HUES6 (cell line): Measurements from ENCODE around the gene FBLN1.
A peak's percentile ranks its signal among the peaks of the same experiment; 100 is the strongest.

Experiments used
- H3K27ac ChIP-seq: 2 replicates; pipeline ENCODE4 v1.7.0; 2013; ENCODE audit warnings: low read depth, mild to moderate bottlenecking, low read length, inconsistent platforms
- H3K27me3 ChIP-seq: 2 replicates; pipeline ENCODE4 v1.6.1; 2013; ENCODE audit warnings: low read length; ENCODE audit not compliant: control insufficient read depth, insufficient read depth
- H3K36me3 ChIP-seq: 2 replicates; pipeline ENCODE4 v1.6.1; 2013; ENCODE audit warnings: low read length; ENCODE audit not compliant: control insufficient read depth, insufficient read depth
- H3K4me1 ChIP-seq: 2 replicates; pipeline ENCODE4 v1.6.1; 2013; ENCODE audit warnings: low read length; ENCODE audit not compliant: control insufficient read depth, insufficient read depth
- H3K4me3 ChIP-seq: 2 replicates; pipeline ENCODE4 v1.5.1; 2013; ENCODE audit warnings: low read depth, low read length
- H3K9ac ChIP-seq: one replicate; pipeline ENCODE4 v1.6.1; 2013; ENCODE audit warnings: mild to moderate bottlenecking, low read length
- H3K9me3 ChIP-seq: 2 replicates; pipeline ENCODE4 v1.6.1; 2013; ENCODE audit warnings: low read depth, low read length; ENCODE audit not compliant: control insufficient read depth, insufficient read depth

Gene FBLN1

DNA sequence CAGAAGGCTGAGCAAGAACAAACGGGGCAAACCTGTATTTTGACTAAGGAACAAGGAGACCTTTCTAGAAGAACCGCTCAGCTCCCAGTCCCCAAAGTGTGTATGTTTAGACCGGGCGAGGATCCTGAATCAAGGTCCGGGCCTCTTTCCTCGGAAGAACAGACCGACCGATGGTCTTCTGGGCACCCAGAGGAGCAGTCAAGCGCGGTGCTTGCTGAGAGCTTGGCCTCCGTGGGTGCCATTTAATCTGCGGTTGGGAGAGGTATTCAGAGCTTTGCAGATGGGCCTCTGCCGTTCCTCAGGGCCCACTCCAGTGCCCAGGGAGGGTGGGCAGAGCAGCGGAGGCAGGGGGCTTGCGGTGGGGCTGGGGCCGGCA is 142.5 kb downstream of the FBLN1 start:
- Histone ChIP-seq H3K4me1 (peaks cover 14% of the 10 kb centered on the region), H3K9me3 (no peaks in the 10 kb centered on the region), H3K27ac (no peak overlapping the region), H3K9ac (no peak overlapping the region), H3K36me3 (no peaks in the 10 kb centered on the region), H3K27me3 (peaks cover 27% of the 10 kb centered on the region), H3K4me3 (peak overlapping the region; percentile 52)

DNA sequence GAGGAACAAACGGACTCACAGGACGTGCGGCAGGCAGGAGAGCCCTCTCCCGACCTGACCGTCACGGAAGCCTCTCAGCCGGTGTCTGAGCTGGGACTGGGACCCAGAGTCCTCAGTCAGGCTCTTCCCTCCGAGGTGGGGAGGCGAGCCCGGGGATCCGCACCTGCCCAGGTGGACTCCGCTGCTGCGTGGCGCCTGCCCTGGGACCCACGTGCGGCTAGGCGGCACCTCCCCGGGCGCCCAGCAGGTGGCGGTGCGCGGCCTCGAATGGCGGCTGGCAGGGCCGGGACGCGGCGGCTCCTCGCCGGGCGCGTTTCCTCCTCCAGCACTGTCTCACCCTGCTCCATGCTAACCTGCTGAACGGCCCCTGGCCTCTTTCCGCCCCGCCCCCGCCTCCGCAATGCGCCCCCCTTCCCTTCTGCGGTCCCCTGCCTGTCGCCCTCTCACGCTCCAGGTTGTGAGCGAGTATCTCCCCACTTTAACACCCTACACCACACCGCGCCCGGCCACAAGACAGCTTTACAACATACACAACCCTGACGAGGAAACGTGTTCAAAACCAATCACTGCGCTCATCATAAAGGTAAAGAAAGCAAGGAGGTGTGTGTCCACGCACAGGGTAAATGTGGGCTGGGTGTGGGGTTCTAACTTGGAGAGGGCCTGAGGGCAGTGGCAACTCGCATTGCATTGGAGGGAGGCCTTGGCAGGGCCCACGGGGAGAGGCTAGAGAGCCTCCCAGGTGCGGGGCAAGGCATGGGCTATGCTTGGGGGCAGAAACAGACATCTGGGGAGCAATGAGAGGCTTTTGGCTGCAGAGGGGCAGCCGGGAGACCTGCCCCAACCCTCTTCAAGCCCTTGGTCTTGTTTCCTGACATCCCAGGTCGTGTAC is 143.1 kb downstream of the FBLN1 start:
- Histone ChIP-seq H3K9ac (no peak overlapping the region), H3K4me3 (peak overlapping the region; percentile 52), H3K36me3 (no peaks in the 10 kb centered on the region), H3K9me3 (no peaks in the 10 kb centered on the region), H3K27me3 (peaks cover 23% of the 10 kb centered on the region), H3K4me1 (peaks cover 8% of the 10 kb centered on the region), H3K27ac (no peak overlapping the region)

DNA sequence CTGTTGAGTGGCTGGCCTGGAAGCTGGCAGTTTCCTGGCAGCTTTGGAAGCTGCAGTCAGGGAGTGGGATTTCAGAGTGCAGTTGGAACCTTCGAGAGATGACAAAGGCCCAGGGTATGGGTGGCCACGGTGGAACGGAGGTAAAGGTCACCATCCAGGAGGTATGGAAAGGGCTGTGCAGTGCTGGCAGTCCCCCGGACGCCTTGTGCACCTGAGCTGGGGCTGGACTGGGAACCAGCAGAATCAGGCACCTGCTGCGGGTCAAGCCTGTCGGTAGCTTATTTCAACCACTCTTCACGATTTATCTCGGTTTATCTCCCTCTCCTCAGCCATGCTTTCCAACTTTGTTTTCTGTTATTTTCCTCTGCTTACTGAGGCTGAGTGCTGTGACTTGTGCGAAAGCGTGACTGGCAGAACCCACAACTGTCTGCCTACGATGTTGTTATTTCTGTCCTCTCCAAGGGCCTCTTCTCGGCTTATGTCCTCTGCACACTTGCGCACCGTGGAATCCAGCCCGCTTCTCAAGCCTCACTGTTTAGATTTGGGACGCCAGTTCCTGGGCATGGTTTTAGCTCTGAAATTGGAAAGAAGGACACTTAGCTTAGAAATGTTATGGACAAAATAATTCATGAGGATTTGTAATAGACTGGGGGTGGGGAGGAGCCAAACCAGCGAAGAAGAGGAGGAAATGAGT is 145.0 kb downstream of the FBLN1 start:
- peaks cover 21% of the 10 kb centered on the region for H3K27me3 ChIP-seq
- H3K4me3 ChIP-seq: no peak overlapping the region
- no peaks in the 10 kb centered on the region for H3K36me3 ChIP-seq
- peaks cover 8% of the 10 kb centered on the region for H3K4me1 ChIP-seq
- H3K9ac ChIP-seq: no peak overlapping the region
- H3K9me3 ChIP-seq: no peaks in the 10 kb centered on the region
- no peak overlapping the region for H3K27ac ChIP-seq

DNA sequence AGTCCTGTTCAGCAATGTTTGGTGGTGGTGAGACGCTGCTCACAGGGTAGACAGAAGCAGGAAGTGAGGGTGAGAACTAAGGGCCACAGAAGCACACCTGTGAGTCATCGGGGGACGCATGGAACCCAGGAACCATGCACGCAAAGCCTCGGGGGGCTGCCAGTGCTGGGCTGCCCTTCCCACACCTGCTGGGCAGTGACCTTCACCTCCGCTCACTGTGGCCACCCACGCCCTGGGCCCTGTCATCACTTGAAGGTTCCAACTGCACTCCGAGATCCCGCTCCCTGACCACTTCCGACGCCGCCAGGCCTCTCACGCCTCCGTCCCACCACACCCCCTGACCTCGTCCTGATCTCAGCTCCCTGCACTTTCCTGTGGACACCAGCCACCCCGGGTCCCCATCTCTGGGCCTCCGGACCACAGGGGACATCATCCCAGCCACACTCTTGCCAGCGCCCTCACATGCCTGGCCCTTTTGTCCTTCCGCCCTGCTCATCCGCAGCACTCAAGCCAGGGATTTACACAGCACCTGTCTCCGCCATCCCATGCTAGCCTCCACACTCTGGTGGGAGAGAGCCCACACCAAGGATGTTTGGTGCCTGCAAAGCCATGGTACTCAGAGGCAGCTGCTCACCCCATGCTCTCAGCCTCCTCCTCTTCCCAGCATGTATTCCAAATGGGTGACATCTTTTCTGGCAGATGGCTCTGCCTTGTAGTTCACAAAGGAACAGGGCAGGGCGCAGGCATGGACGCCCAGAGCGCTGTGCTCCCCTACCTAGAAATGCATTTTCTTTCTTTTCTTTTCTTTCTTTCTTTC is 145.8 kb downstream of the FBLN1 start:
- peaks cover 21% of the 10 kb centered on the region for H3K27me3 ChIP-seq
- no peak overlapping the region for H3K4me3 ChIP-seq
- H3K9ac ChIP-seq: no peak overlapping the region
- no peaks in the 10 kb centered on the region for H3K36me3 ChIP-seq
- H3K4me1 ChIP-seq: peaks cover 8% of the 10 kb centered on the region
- H3K9me3 ChIP-seq: no peaks in the 10 kb centered on the region
- no peak overlapping the region for H3K27ac ChIP-seq

DNA sequence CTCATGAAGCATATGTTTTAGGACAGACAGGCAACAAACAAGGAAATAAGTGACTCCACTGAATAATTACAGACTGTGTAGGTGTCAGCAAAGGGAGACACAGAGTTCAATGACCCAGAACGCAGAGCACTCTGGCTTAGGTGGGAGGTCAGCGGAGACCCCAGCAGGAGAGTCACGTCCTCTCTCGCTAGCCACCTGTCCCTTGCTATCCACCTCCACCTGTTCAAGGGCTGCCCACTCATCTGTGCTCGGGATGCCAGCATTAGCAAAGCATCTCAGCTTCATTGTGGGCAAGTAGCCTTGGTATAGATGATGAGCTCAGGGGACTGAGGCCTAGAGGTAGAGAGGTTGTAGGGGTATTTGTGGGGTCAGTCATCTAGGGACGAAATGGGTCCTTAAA is 147.1 kb downstream of the FBLN1 start:
- no peak overlapping the region for H3K9ac ChIP-seq
- peaks cover 18% of the 10 kb centered on the region for H3K27me3 ChIP-seq
- H3K27ac ChIP-seq: no peak overlapping the region

DNA sequence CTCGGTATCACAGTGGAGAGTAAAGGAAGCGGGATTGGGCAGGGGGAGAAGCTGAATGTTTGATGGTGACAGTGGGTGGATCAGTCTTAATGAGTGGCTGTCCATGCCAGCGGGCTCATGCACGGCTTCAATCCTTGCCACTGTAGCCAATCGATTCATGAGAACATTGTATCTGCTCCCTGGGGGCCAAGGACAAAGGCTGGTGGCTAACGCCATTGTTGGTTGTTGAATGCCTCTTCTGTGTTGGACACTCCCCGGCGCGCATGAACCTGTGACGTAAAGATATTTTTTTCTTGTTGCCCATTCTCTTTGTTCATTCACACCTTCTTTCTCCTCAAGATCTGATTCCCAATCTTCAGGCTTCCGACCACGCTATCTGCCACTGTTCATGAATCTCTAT is 148.0 kb downstream of the FBLN1 start:
- Histone ChIP-seq H3K4me3 (no peak overlapping the region), H3K9ac (no peak overlapping the region), H3K36me3 (no peaks in the 10 kb centered on the region), H3K4me1 (peaks cover 3% of the 10 kb centered on the region), H3K9me3 (no peaks in the 10 kb centered on the region), H3K27me3 (peaks cover 11% of the 10 kb centered on the region), H3K27ac (no peak overlapping the region)

More for the DNA sequence above, 147.1 kb downstream of the FBLN1 start:
- Histone ChIP-seq H3K4me1 (peaks cover 8% of the 10 kb centered on the region), H3K9me3 (no peaks in the 10 kb centered on the region), H3K36me3 (no peaks in the 10 kb centered on the region), H3K4me3 (no peak overlapping the region)
